ENCODE measurements around the gene C1QTNF9B.

C1QTNF9B gene

DNA sequence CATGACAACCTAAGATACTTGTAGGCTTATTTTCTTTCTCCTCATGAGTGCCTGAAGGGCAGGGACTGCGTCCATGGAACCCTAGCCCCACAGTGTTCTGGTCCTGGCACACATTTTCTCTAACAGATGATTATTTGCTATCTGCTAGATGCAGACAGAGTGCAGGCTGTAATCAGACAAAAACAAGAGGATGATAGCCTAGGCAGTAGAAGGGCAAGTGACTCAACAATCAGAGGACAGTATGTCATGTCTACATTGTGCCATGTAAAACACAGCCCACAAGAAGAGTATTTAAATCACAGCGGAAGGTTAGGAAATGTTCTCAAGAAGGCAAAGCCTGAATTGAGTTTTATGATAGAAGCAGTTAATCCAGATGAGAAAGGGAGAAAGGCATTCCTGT is 37.4 kb downstream of the C1QTNF9B start:
- no peak overlapping the region for H3K4me3 ChIP-seq (ENCODE audit: low read depth, low read length)

DNA sequence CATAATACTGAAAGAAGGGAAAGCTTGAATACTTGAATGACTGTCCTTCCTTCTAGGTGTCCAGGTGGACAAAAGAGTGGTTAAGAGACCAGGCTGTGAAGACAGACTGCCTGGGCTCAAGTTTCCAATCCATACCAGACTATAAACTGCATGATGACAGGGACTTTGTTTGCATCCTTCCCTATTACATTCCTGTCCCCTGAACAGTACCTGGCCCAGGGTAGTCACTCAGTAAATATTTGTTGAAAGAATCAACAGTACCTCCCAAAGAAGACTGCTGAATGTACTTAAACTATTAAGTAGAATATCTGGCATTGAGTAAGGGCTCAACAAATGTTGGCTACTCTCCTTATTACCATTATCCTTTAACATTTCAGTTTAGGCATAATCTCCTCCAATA is 37.8 kb downstream of the C1QTNF9B start:
- no peak overlapping the region for H3K4me3 ChIP-seq (ENCODE audit: low read depth, low read length)

DNA sequence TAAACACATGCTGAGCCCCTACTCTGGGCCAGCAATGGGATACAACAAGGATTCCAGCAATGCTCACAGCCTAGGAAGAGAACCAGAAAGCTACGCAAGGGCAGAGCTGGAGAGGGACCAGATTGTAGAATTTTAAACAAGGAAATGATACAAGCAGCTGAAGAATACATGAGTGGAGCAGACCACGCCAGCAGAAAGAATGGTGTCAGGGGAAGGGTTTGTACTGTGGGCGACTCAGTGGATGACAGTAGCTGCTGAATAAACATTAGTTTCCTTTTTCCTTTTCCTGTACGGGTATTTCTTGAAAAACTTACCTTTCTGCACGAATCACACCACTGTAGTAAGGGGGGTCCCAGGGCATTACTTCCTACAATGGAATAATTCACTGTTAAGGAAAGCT is 38.8 kb downstream of the C1QTNF9B start:
- H3K4me3 ChIP-seq (ENCODE audit: low read depth, low read length) = no peak overlapping the region

DNA sequence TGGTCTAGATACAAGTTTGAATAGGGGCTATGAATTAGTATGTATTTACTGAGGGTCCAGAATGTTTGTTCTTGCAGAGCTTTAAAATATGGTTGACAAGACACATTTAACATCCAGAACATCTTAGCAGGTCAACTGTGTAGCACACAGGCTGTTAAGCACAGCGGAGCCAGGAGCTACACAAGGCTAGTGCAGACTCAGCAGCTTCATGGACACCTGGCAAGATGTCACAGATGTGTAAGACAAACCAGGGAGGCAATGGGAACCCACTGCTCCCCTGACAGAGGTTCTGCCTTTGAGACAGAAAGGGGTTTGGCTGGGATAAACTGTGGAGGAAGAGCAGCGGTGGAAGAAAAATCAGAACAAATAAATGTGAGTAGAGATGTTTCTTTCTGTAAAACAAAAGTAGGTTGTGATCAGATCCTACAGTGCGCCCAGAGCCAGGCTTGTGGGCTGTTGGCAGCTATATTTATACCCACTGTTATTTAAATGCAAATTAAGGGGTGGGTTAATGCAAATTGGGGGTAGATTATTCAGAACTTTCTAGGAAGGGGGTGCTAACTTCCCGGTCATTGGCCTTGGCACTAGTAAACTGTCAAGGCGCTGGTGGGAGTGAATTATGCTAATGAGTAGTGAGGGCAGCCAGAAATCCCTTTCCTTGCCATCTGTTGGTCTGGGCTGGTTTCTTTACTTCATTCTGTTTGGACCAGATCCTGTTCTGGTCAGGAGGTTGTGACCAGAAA is 41.1 kb downstream of the C1QTNF9B start:
- no peak overlapping the region for H3K4me3 ChIP-seq (ENCODE audit: low read depth, low read length)

DNA sequence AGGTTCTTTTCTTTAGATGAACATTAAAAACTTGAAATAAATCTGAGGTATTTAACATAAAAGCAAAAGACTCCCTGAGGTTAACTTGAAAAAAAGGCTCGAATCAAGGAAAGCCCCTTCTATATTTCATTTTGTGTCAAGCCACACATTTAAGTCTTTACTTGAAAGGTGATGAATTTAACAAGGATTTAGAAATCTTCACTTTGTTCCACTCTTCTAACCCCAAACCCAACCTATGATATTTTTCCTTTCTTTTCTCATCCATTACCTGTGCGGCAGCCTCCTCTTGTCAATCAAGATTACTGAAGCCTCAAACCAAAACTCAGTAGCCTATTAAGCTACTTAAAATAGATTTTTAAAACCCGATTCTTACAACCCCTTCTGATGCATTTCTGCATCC is 41.9 kb downstream of the C1QTNF9B start:
- H3K4me3 ChIP-seq (ENCODE audit: low read depth, low read length) = no peak overlapping the region

DNA sequence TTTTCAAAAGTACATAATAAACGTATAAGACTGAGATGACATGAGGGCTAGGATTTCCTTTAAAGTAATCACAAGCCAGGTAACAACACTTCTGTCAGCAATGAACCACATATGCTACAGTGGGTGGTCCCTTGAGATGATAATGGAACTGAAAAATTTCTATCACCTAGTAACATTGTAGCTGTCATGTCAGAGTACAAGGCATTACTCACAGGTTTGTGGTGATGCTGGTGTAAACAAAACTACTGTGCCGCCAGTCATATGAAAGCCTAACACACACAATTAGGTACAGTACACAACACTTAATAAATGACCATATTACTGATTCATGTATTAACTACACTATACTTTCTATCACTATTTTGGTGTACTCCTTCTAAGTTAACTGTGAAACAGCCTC is 45.0 kb downstream of the C1QTNF9B start:
- no peak overlapping the region for H3K4me3 ChIP-seq (ENCODE audit: low read depth, low read length)

DNA sequence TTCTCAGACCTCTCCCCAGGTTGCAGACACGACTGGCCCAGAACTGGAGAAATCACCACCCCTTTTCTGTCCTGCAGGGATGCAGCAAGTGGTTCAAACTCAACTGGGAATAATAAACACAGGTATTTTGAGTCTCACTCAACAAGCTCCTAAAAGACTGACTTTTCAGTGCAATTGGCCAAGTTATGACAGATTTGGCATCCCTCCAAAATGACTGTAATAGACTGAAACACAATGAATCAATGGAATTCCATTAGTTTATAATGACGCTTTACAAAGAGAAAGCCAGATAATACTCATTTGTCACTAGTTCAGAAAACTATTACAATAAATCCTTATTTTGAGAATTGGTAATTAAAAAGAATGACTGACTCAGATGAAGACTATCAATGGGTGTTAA is 46.2 kb downstream of the C1QTNF9B start:
- H3K4me3 ChIP-seq (ENCODE audit: low read depth, low read length) = no peak overlapping the region

DNA sequence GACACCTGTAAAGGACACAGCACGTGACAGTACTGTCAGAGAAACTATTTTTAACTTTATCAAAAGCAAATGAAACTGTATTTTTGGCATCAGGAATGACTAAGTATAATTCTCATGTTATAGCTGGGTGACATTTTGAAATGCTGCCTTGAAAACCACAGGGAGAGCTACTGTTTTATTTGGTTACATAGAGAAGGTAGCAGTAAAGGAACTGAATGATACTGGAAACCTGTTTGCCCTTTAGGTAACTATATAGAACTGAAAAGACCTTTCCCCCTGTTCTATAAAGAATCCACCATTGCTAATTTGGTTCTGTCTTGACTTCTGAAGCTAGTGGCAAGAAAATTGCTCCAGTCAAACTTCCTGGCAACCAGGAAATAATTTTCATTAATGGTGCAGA is 47.2 kb downstream of the C1QTNF9B start:
- no peak overlapping the region for H3K4me3 ChIP-seq (ENCODE audit: low read depth, low read length)

DNA sequence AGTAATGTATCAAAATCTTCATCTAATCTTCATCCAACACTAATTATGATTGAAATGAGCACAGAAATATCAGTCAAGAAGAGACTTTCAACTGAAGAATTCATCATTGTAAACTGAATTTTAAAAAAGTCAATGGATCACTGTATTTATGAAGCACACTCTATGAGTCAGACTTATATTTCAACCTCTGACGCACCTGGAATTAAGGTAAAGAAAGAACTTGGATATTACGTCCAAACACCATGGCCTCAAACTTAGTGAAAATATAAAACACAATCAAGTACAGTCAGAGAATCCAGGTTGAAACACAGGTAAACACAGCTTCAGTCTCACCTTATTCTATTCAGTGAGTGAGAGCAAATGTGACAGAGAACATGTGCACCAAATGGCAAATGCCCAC is 47.6 kb downstream of the C1QTNF9B start:
- no peak overlapping the region for H3K4me3 ChIP-seq (ENCODE audit: low read depth, low read length)

DNA sequence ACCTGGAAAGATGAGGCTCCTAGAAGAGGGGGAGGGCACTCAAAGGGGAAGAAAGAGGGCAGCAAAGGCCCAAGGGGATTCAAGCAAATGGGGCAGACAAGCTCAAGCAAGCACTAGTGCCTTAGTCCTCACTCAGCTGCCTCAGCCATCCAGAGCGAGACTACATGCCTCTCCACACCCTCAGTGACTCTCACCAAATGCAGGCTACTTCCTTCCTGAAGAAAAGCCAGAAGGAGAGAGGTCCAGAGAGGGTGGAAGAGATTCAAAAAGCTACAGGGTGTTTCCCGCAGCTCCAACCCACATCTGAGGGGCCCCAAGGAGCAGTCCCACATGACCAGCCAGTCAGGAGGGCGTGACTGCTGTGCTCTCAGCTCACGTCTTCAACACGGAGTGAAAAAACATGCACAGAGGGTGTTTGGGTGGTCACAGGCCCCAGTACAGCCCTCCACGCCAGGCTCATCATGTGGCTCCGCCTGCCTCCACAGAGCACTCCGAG is 48.6 kb downstream of the C1QTNF9B start:
- H3K4me3 ChIP-seq (ENCODE audit: low read depth, low read length) = no peak overlapping the region

DNA sequence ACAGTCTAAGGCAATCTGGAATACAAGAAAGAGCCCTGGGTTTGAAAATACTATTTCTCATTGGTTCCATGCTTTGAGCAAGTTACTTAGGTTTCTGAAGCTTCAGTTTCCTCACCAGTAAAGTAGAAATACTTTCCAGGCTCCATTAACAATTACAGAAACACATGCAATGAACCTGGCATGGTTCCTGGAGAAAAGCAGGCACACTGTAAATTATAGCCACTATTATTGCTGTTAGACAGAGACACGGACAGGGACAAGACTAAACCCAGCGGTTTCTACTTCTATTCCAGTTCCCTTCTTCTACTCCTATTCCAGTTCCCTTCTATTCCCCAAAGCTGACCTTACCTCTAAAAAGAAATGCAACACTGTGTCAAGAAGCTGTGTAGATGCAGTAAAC is 49.3 kb downstream of the C1QTNF9B start:
- no peak overlapping the region for H3K4me3 ChIP-seq (ENCODE audit: low read depth, low read length)

DNA sequence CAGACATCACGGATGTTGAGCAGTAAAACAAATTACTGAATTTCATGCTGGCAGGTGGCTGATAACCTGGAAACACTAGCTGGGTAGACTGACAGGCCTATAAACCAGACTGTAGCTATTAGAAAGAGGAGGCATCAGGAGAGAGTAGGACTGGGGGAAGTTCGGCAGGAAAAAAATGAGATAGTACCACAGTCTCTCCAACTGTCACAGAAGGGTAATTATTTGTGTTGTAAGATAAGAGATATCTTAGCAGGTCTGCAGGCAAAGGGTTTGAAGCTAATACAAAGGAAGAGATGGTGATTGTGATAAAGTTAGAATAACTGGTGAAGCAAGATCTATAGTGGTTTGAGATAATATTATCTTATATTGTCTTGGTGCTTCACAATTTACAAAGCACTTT is 49.8 kb downstream of the C1QTNF9B start:
- no peak overlapping the region for H3K4me3 ChIP-seq (ENCODE audit: low read depth, low read length)

DNA sequence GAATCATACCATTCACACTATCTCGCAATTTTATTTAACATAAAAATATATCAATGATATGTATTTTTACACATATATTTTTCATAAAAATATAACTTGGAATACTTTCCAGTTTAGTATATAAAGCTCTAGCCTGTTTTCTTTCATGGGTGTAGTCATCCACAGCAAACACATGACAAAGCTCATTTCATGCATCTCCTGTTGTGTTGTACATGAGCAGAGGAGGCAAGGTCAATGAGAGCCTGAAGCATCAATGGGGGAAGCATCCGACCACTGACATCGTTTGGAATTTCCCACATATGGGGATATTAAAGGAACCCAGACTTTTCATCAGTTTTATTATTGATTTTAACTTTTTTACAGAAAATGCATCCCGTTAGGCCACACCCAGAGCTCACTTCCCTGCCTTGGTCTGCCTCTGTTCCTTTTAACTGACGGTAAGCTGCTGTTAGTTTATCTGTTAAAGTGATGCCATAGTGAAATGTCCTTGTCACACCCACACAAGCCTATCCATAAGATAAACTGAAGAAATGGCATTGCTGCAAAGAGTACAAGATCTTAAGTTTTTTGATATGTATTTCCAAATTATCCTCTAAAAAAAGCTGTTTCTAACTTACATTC is 52.1 kb downstream of the C1QTNF9B start:
- no peak overlapping the region for H3K4me3 ChIP-seq (ENCODE audit: low read depth, low read length)

DNA sequence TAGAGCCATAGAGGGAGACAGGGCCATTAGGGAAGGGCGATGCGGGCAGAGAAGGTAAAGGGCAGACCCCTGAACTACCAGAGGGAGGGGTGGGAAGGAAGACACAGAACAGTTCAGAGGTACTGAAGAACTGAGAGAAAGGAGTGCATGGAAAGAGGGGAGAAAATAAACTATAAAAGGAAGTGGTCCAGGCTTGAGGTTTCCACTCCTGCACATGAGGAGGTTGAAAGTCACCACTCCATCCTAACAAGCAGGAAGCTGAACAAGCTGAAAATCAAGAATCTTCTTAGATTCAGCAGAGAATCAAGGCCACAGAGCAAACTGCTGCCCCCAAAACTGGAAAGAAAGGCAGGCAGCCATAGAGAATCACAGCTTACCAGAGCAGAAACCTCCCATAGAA is 53.2 kb downstream of the C1QTNF9B start:
- no peak overlapping the region for H3K4me3 ChIP-seq (ENCODE audit: low read depth, low read length)

DNA sequence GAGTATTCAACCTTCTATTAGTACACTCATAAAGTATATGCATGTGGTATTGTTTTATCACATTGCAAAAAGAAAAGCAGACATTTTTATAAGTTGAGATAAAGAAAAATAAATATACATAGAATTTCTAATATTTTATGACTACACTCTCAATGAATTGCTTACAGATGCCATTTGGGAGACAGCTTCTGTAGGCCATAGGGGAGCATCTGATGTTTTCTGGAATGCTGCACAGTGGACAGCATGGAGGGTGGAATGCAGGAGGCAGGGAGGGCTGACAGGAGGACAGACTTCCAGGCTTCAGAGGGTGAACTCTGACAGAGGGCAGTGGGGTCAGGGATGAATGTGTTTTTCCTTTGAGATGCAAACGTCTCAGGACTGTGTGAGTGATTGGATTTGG is 53.9 kb downstream of the C1QTNF9B start:
- no peak overlapping the region for H3K4me3 ChIP-seq (ENCODE audit: low read depth, low read length)

DNA sequence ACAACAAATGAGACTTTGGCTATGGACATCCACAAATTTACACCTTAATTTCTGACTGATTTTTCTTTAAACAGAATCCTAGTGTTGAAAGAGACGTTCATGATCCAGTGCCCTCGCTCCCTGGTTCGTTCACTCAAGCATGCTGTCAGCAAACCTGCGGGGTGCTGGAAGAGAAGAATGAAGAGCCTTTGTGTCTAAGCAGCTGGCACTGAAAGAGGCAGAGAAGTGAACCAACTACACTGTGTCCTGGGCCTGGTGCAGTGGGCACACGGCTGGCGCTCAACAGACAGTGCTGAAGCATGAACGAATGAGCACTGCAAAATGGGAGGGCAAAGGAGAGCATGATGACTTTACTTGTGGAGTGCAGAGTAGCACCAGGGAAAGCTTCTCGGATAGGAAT is 54.9 kb downstream of the C1QTNF9B start:
- H3K4me3 ChIP-seq (ENCODE audit: low read depth, low read length) = no peak overlapping the region

Measured in iPS-11a (cell line).